Stimulated activated CD8-positive, alpha-beta memory T cell treated with anti-CD3 and anti-CD28 coated beads, Interleukin-15, amount 100 ng/mL, for 24 hours (primary cell): Measurements from ENCODE around the gene SORBS1.
"Not testable (repeated sequence)": the region's sequence is repeated elsewhere in the genome, so short reads cannot be mapped to it uniquely, and the experiment has no call there.

Experiments used
- DNase-seq: peaks from one replicate; pipeline ENCODE4 v3.0.0-alpha.2; 2020; ENCODE audit warnings: low read depth

The SORBS1 gene

DNA sequence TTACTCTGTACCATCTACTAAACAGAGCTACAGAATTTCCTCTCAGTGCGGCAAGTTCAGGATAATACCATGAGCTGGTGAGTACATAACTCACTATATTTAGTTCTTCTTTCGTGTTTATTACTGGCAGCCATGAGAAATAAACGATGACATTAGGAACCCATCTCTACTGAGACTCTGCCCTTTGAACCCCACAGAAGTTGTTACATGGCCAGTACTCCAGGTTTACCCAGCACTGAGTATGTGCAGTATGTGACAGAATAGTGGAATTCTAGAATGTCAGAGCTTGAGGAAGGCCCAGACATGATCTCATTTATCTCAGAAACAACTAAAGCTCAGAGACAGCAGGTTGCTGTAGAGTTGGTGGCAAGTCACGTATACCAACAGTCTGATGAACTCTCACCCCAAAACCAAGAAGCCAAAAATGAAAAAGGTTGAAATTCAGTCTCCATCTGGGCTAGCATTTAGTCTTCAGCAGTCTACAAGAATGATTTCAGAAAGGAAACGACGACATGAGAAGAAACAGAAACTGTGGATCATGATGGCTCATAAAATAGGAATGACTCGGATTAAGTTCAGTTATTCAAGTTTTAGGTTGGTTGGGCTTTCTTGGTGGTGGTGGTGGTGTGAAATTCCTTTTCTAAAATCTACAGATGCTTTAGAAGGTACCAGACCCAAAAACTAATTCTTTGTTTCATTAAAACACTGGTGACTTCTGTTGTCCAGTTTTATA lies 78.5 kb downstream of the SORBS1 start:
- DNase-seq: no peak

DNA sequence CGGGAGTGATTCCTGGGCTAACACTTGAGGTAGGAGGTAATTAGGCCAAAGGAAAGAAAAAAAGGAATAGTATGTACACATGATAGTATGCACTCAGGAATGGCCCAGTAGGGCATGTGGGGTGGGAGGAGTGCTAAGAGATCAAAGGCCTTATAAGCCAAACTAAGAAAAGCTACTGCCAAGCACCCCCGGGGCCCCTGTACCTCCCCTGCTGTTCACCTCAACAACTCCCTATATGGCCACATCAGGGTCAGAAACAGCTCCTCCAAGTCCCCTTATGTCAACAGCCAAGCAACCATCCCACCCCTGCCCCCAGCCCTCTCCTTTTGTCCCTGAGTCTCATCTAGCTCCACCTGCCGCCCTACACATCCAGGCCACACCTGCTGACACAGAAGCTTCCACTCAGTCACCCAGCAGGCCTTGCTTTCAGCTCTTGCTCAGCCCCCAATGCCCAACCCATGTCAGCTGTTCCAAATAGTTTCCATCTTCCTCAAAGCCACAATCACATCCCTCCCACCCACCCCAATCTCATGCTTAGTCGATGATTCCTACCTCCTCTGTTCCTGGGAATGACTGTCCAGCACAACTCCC lies 80.2 kb downstream of the SORBS1 start:
- no peak for DNase-seq

DNA sequence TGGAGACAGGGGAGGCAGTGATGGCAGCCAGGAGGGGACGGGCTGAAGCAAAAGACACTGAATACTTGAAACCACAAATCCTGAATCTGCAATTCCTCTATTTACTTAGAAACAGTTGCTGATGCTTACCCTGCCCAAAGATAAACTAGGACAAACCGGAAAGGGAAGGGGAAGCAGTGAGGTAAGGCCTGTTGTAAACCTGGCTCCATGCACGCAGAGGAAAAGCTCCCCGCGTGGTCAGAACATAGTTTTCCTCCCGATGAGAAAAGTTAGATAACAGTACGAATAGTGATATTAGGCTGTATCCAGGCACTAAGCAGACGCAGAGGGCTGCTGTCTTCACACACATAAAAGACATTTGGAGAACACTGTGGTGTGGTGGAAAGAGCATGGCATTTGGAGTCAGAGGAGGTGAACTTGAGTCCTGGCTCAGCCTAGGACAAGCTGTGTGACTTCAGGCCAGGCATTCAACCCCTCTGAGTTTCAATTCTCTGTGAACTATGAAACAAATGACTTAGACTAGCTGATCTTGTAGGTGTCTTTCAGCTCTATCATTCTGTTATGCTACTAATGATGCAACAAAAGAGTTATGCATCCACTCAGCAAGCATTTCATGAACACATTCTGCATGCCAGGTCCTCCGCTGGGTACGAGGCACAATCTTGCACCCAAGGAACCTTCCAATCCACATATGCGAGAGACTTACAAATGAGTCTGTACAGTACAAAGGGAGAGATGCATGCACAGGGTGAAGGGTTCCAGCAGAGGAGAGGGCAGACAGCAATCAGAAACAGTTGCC lies 80.9 kb downstream of the SORBS1 start:
- no peak for DNase-seq

DNA sequence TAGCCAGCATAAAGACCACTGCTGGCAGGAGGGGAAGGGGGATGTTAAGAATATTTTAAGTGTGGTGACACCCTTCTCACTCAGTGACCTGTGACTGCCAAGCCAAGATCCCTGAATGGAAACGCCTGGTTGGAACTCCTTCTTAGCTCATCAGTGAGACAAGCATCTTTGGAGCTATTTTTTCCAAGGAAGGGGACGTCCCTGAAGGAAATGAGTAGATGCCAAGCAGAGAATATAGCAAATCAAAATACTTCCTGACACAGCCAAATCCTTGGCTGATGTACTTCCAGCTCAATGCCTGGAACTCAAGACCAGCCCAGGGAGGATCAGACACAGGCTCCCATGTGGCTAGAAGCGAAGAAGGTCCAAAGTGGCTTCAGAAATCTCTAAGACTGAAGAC lies 82.2 kb downstream of the SORBS1 start:
- DNase-seq: no peak

DNA sequence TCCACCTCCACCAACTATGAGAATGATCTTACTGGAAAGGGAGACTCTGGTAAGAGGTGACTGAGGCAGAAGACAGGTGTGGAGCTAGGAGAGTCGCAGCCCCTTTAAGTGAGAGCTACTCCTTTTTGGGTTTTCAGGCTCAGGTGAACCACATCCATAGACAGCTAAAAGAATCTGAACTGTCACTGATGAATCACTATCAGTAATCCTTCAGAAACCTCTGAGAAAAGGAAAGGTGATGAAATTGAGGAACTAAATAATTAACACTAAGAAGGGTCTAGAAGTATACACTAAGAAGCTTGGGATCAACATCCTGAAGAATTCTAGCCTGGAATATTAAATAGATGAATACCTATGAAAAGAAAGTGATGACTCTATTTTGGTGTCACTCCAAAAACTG lies 83.0 kb downstream of the SORBS1 start:
- DNase-seq: no peak

DNA sequence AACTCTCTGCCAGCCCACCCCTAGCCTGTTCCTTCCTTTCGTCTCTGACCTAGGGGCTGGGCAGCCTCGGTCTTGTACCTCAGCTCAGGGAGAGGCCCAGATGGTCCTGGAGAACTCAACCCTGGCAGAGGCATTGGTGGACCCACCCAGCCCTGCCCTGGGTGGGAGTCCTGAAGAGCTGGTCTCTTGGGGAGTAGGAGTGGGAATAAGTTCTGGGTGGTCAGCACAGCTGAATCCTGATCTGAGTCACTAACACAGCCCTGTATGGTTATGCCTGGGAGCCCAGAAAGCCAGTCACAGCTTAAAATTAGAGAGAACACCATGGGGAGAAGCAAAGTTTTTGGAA lies 84.0 kb downstream of the SORBS1 start:
- DNase-seq: no peak

DNA sequence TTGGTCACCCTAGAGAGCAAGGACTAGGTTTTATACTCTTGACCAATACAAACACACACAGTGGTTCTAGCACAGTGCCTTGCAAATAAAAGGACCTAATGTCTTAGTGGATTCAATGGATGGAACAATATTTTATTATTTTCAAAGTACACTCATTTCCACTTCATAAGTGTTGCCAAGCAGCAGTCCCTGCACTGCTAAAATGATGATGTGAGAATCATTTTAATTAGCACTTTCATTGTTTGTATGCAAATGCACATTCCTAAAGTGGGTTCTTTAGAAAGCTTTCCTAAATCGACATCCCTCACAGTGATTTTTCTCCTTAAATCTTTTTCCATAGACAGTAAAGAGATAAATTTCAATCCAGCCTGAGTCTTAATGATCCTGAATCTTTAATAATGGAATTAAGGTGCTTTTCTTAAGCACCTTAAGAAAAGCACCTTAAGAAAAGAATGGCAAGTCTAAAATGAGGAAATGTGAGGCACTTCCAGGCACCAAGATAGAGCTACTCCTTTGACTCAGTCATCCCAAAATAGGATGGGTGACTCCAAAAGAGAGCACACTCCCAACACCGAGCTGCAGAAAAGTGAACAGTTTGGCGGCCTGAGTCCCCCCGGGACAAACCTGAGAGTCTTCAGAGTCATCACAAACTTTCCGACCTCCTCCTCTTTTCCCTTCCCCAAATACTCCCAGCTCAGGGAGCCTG lies 84.5 kb downstream of the SORBS1 start:
- DNase-seq: no peak

DNA sequence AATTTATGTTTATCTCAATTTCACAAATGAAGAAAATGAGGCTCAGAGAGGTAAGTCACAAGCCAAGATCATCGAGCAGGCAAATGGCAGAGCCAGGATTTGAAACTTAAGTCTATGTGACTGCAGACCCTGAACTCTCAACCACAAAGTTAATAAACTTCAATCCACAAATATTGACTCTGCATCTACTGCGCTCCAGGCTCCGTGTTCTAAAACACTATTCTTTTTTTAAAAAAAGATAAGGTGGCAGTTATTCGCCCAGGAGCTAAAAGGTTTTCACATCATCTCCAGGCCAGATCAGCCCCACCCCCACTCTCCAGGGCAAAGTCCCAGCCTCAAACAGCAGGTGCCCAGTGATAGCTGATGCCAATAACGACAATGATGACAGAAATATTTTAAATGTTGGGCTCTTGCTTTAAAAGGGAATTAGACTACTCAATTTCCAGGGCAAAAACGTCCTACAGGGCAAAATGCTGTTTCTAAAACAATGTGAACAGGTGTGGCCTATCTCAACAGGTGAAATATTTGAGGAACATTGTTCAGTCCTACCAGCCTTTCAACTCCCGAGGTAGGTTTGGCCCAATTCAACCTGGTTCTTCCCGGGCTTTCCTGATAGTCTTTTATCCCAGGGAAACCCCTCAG lies 85.2 kb downstream of the SORBS1 start:
- DNase-seq: no peak

DNA sequence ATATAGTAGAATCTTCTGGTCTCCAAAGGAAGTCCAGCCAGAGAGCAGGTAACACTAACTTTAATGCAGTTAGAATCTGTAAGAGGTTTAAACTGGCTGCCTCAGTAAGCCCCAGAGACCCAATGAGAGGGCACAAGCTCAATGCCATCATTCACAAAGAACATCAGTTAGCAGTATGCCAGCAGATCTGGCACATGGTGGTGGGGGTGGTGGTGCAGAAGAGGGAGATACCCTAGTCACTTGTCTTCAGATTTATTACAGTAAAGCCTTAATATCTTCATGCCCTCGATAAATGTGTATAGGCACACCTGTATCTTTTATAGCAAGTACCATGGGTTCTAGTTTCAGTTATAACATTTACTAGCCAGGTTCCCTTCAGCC lies 86.2 kb downstream of the SORBS1 start:
- DNase-seq: no peak

DNA sequence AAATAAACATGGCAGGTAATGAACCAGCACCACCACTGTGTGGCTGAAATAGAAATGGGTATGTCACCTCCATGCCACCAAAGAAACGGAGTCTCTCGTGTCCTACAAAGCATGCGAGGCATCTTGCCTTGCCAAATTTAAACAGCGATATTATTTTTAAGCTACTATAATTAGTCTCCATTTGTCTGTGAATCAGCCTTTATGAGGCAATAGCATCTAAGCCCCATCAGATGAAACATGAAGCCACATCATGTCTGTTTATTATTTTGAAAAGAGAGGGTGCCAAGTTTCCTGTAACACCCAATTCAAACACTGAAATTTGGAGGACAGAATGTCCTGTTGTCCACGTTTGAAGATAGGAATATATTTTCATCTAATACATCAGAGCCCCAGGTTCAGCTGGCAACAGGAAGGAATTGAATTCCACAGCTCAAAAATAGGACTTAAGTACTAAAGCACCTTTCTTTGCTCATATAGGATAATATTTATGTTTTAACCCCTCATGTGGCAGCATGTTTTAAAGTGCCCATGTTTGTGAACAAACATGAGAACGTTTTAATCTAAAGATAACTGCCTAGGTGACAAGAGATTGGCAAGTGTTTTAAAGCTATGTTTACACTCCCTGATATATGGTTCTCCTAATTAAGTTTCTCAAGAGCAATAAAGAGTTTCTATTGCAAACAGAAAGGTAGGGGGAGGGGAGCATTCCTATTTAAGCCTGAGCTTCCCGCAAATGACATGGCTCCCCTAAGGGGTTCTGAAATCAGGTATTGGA lies 86.8 kb downstream of the SORBS1 start:
- no peak for DNase-seq

DNA sequence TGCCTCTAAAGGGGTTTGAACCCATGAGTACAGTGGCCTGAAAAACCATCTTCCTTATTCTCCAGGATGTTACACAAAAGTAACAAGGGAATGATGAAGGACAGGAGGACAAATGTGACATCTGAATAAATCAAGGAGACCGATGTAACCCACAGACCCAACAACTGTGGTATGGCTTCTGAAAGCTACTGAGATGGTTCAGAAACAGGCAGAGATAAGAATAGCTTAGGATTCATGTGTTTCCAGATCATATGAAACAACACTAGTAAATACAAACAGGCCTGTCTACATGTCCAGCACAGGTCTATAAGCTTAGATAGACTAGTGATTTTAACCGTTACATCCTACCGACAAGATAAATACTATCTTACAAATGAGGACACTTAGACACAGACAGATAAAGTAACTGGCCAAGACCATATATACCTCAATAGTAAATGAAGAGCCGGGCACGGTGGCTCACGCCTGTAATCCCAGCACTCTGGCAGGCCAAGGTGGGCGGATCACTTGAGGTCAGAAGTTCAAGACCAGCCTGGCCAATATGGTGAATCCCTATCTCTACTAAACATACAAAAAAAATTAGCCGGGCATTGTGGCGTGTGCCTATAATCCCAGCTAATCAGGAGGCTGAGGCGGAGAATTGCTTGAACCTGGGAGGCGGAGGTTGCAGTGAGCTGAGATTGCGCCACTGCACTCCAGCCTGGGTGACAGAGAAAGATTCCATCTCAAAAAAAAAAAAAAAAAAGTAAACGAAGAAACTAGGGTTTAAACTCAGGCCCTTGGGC lies 88.7 kb downstream of the SORBS1 start:
- DNase-seq: no peak

DNA sequence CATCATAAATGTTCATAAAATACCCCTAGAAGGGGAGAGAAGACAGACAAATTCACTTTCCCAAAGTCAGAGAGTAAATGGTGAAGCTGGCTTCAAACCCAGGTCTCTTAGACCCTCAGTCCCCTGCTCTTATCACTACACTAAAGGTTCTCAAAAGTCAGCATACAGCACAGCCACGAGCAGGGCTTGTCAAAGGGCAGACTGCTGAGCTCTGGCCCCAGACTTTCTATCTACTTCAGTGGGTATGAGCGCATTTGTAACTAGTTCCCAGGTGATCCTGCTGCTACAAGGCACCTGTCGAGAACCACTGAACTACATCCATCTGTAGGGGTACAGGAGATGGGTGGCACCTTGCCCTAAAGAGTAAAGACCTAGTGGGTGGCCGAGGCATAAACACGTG lies 91.5 kb downstream of the SORBS1 start:
- no peak for DNase-seq

DNA sequence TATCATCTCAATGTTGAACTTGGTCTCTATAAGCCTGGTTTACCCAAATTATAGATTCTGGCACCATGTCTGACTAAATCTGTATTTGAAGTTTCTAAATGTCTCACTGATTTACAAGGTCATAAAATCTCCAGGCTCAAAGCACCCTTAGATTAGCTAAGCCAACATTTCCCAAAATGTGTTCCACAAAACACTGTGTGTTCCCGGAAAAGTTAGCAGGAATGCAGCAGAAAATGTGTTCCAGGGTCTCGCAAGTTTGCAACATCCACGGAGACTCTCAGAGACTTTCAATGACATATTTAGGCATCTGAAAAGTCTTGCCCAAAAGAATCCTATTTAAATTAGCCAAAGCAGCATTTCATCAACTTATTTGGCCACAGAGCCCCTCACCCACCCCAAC lies 91.9 kb downstream of the SORBS1 start:
- DNase-seq: no peak

DNA sequence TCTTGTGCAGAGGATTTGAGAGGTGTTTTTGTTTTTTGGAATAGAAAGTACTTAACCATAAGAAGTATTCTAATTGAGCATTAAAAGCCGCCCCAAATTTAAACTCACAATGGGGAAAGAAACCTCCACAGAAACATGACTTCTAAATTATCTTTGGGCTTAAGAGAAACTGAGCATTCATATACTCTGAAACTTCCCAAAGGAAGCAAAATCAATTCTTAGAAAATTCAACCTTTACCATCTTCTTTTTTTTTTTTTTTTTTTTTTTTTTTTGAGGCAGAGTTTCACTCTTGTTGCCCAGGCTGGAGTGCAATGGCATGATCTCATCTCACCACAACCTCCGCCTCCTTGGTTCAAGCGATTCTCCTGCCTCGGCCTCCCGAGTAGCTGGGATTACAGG lies 93.5 kb downstream of the SORBS1 start:
- not testable (repeated sequence) for DNase-seq

DNA sequence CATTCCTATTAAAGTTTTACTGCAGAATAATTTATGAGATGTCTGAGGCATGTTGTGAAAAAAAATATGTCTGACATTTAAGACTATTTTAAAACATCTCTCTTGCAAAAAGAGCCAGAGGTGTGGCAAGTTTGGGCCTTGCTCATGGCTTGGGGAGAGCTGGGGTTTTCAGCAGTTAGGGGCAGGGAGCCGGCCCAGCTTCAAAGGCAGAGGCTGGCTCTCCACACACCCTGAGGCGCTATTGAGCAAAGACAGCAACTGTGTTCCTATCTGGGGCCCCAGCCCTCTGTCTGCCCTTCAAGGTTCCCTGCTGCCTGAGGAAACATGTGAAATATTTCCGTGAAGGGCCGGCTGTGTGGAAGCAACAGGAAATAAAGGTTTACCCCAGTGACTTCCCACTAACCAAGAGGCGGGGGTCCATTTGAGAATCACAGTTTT lies 94.0 kb downstream of the SORBS1 start:
- DNase-seq: no peak

DNA sequence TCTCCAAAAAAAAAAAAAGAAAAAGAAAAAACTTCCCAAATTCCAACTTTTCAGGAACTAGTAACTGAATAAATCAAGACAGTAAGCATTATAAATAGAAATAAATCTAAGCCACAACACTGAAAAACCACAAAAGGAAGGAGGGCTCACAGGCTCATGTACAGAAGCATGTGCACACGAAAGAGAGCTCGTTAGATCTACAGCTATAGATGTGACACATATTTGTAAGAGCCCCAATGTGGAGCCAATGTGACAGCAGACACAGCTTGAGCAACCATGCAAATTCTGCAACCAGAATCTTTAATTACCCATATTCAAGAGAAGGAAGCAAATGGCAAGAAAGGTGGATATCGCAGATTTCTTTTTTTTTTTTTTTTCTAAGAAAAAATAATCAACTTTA lies 94.7 kb downstream of the SORBS1 start:
- no peak for DNase-seq

DNA sequence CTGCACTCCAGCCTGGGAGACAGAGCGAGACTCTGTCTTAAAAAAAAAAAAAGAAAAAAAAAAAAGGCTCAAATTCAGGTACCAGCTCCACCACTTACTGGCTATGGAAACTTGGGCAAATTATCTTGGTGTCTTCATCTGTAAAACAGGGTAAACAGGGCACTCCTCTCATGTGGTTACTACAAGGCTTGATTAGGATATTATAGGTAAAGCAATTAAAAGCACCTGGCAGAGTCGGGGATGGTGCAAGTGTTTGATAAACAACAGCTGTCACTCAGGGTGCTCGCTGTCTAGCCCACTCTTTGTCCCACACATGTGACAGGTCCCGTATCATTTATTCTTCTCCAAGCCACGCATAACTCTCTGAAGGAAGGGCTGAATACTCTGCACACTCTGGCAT lies 96.9 kb downstream of the SORBS1 start:
- DNase-seq: no peak

DNA sequence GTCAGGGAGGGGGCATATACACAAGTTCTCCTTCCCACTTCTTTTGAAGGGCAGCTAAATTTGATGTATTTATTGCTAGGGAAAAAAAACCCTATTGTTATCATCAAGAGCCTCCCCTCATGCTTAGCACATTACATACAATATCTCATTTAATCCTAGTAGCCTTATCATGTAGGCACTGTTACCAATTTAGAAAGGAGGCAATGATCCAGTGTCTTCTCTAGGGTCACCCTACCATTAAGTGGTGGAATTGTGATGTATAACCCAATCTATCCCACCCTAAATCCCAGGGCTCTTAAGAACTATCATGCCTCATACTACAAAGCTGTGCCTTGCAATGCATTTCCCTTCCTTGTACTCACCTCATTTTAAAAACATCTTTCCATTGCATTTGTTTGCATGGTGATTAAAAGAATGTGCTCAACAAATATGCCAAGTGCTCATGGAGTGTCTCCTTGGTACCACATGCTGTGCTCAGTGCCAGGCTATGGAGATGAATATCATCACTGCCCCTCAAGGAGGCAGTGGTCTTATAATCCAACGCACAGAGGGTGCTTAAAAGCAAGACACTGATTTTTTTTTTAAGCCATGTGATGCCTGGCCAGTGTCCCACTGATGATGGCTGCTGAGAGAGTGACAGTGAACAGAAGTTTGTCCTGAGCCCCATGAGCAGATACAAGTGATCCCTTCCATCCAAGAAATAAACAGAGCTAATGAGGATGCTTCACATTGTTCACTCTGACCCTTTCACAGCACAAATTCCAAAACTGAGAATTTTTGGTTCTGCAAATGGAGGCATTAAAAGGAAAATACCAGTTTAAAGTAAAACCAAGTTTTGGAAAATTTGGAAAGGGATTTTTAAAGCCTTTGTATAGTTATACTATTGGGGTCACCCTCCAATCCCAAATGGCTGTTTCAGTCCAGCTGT lies 98.2 kb downstream of the SORBS1 start:
- no peak for DNase-seq

DNA sequence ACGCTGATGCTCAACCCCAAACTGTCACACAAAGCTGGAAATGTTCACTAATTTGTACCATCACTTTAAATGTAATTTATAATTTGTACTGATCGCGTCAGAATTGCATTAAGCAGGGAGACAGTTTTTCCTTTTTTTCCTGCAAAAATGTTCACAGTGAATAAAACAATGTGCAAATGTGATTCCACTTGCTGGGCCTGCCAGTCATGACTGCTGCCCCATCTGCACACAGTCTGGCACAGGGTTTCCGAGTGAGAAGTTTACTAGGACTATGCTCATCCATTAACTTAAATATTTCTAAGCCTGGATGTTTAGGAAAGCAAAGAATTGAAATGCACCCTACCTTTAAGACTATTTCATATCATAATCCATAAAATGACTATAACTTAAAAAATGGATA lies 99.6 kb downstream of the SORBS1 start:
- no peak for DNase-seq
